HG03442 (cell line): ENCODE measurements around the gene PLAAT3.
A peak's percentile ranks its signal among the peaks of the same experiment; 100 is the strongest.
"Not testable (repeated sequence)": the region's sequence is repeated elsewhere in the genome, so short reads cannot be mapped to it uniquely, and the experiment has no call there.

ENCODE experiments used
- ATAC-seq: cut with Tn5 transposase; IDR thresholded peaks from one replicate; pipeline ENCODE4 v1.9.1; 2021; ENCODE audit warnings: mild to moderate bottlenecking, moderate library complexity; ENCODE audit not compliant: unreplicated experiment

PLAAT3 gene

GRCh38 chr11:63542506-63542905 is 71.7 kb downstream of the PLAAT3 start:
- ATAC-seq, result not testable (repeated sequence)

DNA sequence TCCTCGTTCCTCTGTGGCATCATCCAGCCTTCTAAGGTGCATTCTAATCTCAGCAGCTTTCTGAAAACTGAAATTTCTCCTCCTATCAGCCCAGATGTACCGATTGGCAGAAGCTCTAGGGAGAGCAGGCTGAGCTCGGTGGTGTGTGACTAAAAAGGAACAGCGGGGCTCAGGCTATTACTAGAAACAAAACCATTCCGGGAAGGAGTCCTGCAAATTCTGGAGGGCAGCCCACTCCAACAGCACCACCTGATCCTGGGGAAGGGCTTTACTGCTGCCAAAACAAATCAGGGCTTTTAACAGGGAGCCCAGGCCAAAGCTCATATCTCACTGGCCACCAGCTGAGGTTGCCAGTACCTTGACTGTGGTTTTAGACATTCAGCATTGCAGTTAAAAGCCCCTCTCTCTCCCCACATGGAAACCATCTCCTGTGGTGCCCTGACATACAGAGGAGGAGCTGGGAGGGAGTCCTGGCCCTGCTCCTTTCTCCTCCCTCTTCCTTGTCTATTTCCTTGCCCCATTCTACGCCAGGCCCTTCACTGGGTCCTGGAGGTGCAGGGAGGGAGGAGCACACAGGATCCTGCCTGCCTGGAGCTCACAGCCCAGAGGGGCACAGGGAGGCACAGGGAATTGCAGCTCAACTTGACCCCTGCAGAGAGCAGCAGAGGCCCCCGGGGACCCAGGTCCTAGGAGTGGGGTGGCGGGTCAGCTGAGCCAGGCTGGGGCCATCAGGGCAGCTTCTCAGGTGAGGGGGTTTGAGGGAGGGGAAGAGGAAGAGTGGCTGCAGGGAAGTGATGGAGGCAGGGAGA is 76.7 kb downstream of the PLAAT3 start:
- no peak for ATAC-seq

DNA sequence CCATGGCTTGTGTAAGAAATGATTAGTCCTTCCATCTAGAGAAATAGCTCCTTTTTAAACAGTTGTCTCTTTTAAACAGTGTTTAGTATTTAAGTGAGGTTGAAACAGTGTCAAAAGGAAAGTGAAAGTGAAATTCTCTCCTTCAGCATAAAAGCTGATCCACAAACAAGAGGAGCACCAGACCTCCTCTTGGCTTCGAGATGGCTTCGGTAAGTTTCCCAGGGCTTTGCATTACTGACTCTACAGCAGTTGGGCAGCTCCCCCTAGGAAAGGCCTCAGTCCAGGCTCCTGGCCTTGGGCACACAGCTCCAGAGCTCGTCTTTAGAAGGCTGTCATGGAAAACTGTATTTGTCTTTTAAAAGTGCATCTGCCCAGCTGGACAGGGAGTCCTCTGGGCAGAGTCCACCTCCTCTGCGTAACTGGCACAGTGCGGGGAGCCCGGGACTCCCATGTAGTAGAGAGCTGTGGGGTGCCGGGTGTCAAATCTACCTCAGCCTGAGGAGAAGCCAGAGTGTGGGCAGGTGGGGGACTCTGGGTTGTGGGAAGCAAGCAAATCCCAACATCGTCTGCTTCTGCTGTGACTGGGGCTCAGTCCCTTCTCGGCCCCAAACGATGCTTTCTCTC is 77.5 kb downstream of the PLAAT3 start, which contains the start of gene PLAAT4:
TSS of gene PLAAT4 (plus strand) at position 140 of the 624 bp plus-strand sequence. CDS start at position 201, 61 bp downstream.
- no peak for ATAC-seq

GRCh38 chr11:63535734-63536133 is 78.5 kb downstream of the PLAAT3 start:
- ATAC-seq, result no peak

DNA sequence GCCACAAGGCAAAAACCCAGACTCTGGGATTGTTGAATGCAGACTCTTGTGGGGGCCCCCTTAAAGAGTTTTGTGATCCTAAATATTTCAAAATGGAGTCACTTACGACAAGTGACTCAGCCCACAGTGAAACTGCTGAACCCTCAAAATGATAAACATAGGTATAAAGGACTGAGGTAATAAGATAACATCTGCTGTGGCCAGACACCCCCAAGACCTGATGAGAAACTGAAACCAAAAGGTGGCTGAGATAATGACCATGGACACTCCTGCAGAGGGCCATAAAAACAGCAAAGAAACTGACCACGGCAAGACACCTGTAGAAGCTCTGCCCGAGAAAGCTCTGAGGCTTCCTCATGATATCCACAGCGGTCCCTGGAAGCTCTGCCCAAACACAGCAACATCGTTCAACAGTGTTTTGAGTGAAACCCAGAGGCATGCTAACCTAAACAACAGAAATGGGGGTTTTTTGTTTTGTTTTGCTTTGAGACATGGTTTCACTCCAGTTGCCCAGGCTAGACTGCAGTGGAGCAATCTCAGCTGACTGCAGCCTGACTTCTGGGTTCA is 79.3 kb downstream of the PLAAT3 start:
- peak; percentile 38 for ATAC-seq

- no peak for ATAC-seq
Measured at GRCh38 chr11:63534076-63534475, 80.2 kb downstream of the PLAAT3 start.

DNA sequence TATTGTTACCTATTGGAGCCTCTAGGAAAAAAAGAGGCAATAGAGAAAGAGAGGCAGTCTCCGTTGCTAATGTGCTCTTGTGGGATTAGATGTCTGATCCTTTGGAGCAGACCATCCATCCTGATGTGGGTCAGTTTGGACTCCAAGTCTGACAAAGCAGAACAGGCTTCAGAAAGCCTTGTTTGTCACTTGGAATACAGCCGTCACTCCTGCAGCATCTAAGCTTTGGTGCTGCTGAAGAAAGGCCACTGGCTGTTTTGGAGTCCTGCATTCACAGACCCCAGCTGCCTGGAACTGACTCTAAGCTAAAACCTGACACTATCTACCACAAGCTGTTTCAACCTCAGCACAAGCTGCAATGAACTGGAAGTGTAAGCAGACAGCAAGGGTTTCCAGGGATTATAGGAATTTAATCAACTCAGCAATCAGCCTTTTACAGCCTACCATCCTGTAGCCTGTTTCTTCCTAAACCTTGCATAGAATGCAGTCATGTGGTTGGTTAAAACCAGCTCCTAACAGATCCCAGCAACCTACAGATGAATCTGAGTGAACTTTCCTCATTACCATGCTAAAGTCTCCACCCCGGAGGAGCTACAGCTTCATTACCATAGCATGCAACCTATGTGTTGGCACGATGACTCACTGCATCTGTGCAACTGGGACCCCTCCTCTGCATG is 81.3 kb downstream of the PLAAT3 start:
- no peak for ATAC-seq

- ATAC-seq, result no peak
Measured at GRCh38 chr11:63532117-63532516, 82.1 kb downstream of the PLAAT3 start.

DNA sequence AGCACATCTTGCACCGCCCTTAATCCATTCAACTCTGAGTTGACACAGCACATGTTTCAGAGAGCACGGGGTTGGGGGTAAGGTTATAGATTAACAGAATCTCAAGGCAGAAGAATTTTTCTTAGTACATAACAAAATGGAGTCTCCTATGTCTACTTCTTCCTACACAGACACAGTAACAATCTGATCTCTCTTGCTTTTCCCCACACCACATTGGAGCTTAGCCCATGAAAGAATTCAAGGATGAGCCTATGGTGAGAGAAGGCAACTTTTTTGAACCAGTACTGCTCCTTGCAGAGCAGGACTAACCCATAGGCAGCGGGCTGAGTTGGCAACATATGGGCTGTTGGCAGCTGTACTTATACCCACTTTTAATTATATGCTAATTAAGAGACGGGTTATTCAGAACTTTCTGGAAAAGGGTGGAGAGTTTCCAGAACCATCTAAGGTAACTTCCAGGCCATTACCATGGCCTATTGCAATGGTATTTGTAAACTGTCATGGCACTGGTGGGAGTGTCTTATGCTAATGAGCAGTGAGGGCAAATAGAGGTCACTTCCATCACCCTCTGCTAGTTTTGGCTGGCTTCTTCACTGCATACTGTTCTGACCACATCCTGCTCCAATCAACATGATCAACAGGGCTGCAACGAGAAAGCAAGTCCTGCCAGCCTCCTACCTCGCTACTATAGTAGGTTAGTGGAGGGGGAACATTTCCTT is 83.0 kb downstream of the PLAAT3 start:
- peak; percentile 78 for ATAC-seq

DNA sequence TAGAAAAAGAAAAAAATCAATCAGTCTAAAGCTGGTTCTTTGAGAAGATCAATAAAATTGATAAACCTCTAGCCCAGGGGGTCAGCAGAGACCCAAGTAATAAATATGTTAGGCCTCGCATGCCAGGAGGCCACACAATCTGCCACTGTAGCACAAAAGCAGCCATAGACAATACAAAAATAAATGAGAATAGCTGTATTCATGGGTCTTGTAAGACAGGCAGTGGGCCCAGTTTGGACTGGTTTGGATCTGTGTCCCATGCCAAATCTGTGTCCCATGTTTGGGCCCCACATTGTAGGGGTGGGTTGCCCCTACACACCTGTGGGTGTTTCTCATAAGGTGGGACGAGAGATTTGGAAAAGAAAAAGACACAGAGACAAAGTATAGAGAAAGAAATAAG is 84.2 kb downstream of the PLAAT3 start:
- ATAC-seq, result no peak

DNA sequence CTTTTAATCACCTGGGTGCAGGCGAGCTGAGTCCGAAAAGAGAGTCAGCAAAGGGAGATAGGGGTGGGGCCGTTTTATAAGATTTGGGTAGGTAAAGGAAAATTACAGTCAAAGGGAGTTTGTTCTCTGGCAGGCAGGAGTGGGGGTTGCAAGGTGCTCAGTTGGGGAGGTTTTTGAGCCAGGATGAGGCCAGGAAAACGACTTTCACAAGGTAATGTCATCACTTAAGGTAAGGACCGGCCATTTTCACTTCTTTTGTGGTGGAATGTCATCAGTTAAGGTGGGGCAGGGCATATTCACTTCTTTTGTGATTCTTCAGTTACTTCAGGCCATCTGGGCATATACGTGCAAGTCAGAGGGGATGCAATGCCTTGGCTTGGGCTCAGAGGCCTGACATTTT is 84.9 kb downstream of the PLAAT3 start:
- not testable (repeated sequence) for ATAC-seq

GRCh38 chr11:63528729-63529278 is 85.4 kb downstream of the PLAAT3 start:
- not testable (repeated sequence) for ATAC-seq

DNA sequence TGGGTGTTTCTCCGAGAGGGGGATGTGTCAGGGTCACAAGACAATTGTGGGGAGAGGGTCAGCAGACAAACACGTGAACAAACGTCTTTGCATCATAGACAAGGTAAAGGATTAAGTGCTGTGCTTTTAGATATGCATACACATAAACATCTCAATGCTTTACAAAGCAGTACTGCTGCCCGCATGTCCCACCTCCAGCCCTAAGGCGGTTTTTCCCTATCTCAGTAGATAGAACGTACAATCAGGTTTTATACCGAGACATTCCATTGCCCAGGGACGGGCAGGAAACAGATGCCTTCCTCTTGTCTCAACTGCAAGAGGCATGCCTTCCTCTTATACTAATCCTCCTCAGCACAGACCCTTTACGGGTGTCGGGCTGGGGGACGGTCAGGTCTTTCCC is 86.1 kb downstream of the PLAAT3 start:
- not testable (repeated sequence) for ATAC-seq

DNA sequence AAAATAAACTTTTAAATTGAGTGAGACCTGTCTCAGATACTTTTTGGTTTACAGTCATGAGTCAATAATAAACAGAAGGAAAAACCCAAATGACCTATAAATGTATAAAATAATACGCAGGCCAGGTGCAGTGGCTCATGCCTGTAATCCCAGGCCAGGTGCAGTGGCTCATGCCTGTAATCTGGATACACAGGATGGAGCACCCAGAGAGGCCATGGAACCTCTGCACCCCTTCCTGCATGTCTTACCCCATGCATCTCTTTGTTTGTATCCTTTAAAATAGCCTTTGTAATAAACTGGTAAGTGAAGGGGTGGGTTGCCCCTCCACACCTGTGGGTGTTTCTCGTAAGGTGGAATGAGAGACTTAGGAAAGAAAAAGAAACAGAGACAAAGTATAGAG is 86.6 kb downstream of the PLAAT3 start:
- ATAC-seq, result no peak
